B cell (primary cell): ENCODE results near the gene ADGRE2. TPM values are rescaled to one million over a fixed set of nuclear protein-coding genes. Genes with fewer than 3 reads are reported as not detected.

ENCODE experiments used
- ATAC-seq: fragments of 200-7000 bp; cut with Tn5 transposase; one replicate; pipeline ENCODE4 v1.10.0; 2021; ENCODE audit warnings: low read depth, mild to moderate bottlenecking, moderate number of reproducible peaks, moderate library complexity
- CTCF ChIA-PET: fragments of 350-600 bp; sonication (Branson Sonifier 250); formaldehyde crosslinking; loops from one replicate; lab custom pipeline; 2021; ENCODE audit warnings: antibody characterized with exemption, inconsistent platforms; lab: Charles Lee
- POLR2A ChIA-PET: fragments of 350-600 bp; sonication (Branson Sonifier 250); formaldehyde crosslinking; loops from one replicate; lab custom pipeline; 2021; ENCODE audit warnings: antibody characterized with exemption; lab: Charles Lee
- DNase-seq: peaks from one replicate; pipeline ENCODE4 v3.0.0; 2013
- H2AFZ ChIP-seq: 2 replicates; pipeline ENCODE4 v1.6.1; 2012; ENCODE audit warnings: mild to moderate bottlenecking, low read depth, low read length; ENCODE audit not compliant: insufficient read depth, poor library complexity, severe bottlenecking
- H3K27ac ChIP-seq, 2 donors: 1 replicate in 1 of 2; 2 replicates in 1 of 2; pipeline ENCODE4 v1.5.1; 2012 to 2013; ENCODE audit warnings: low read length in 2 of 2, mild to moderate bottlenecking in 2 of 2, moderate library complexity in 1 of 2
- H3K27me3 ChIP-seq, 4 experiments: fragments of 200-600 bp in 1 of 4; sonication (generic) in 1 of 4; replicated peaks in 1 of 4; 1 replicate in 2 of 4; 2 replicates in 2 of 4; pipeline versions ENCODE4 v1.6.1 to v1.7.0; 2013 to 2016; ENCODE audit warnings: low read length in 3 of 4, mild to moderate bottlenecking in 2 of 4, mixed read lengths in 1 of 4, moderate library complexity in 1 of 4; ENCODE audit not compliant: insufficient read depth in 4 of 4, control insufficient read depth in 3 of 4; ENCODE audit errors: control extremely low read depth in 1 of 4
- H3K36me3 ChIP-seq, 2 experiments: replicated peaks in 1 of 2; 1 replicate in 1 of 2; 2 replicates in 1 of 2; pipeline versions ENCODE4 v1.6.1 to v1.7.1; 2013; ENCODE audit warnings: low read length in 1 of 2; ENCODE audit not compliant: insufficient read depth in 2 of 2, control insufficient read depth in 1 of 2; ENCODE audit errors: control extremely low read depth in 1 of 2, extremely low read depth in 1 of 2
- H3K4me1 ChIP-seq, 2 donors: fragments of 200-600 bp in 1 of 2; sonication (generic) in 1 of 2; 1 replicate in 1 of 2; 2 replicates in 1 of 2; pipeline versions ENCODE4 v1.5.1 to v1.6.1; 2013 to 2017; ENCODE audit warnings: low read length in 2 of 2; ENCODE audit not compliant: control insufficient read depth in 2 of 2, insufficient read depth in 2 of 2
- H3K4me2 ChIP-seq: replicated peaks from 2 replicates; pipeline ENCODE3; 2012; ENCODE audit warnings: mild to moderate bottlenecking, low read depth, low read length; ENCODE audit not compliant: poor library complexity, severe bottlenecking
- H3K4me3 ChIP-seq, 5 experiments: fragments of 200-600 bp in 1 of 5; sonication (generic) in 1 of 5; 1 replicate in 3 of 5; 2 replicates in 2 of 5; pipeline versions ENCODE4 v1.5.1 to v1.7.0; 2011 to 2016; ENCODE audit warnings: low read length in 4 of 5, mild to moderate bottlenecking in 4 of 5, low read depth in 2 of 5, control low read depth in 1 of 5, moderate library complexity in 1 of 5; ENCODE audit not compliant: insufficient read depth in 1 of 5; ENCODE audit errors: control extremely low read depth in 1 of 5, extremely low read depth in 1 of 5
- H3K79me2 ChIP-seq: fragments of 200-600 bp; sonication (generic); one replicate; pipeline ENCODE4 v1.6.0; 2016; ENCODE audit warnings: low read length; ENCODE audit not compliant: control insufficient read depth, insufficient read depth
- H3K9ac ChIP-seq: fragments of 200-600 bp; sonication (generic); 2 replicates; pipeline ENCODE4 v1.6.1; 2017; ENCODE audit warnings: mild to moderate bottlenecking, low read length, moderate library complexity
- H3K9me3 ChIP-seq, 3 donors: one replicate each; pipeline versions ENCODE4 v1.6.1 to v1.7.1; 2013; ENCODE audit warnings: low read length in 2 of 3; ENCODE audit not compliant: control insufficient read depth in 2 of 3, insufficient read depth in 1 of 3; ENCODE audit errors: control extremely low read depth in 1 of 3
- H4K20me1 ChIP-seq: 2 replicates; pipeline ENCODE4 v1.6.0; 2012; ENCODE audit warnings: mild to moderate bottlenecking, low read length; ENCODE audit not compliant: insufficient read depth, control insufficient read depth, poor library complexity, severe bottlenecking
- H3K27ac Mint-ChIP-seq: one replicate; pipeline ENCODE4 v1.8.0; 2021; ENCODE audit warnings: mixed read lengths
- H3K27me3 Mint-ChIP-seq: one replicate; pipeline ENCODE4 v1.8.0; 2021; ENCODE audit warnings: mixed read lengths
- H3K4me1 Mint-ChIP-seq: one replicate; pipeline ENCODE4 v1.8.0; 2021; ENCODE audit warnings: mixed read lengths
- H3K4me3 Mint-ChIP-seq: one replicate; pipeline ENCODE4 v1.8.0; 2021; ENCODE audit warnings: mixed read lengths
- H3K9me3 Mint-ChIP-seq: one replicate; pipeline ENCODE4 v1.8.0; 2022; ENCODE audit warnings: mixed read lengths; ENCODE audit not compliant: insufficient read depth
- EZH2 ChIP-seq: IDR thresholded peaks from 2 replicates; pipeline ENCODE4 v1.6.1; 2012; ENCODE audit warnings: borderline replicate concordance, low read depth, mild to moderate bottlenecking, moderate library complexity, low read length; ENCODE audit not compliant: insufficient read depth, poor library complexity, severe bottlenecking
- WGBS: methylation state at CpG from one replicate; pipeline ENCODE4 v1.1.5; 2013; ENCODE audit warnings: missing lambda C conversion rate; ENCODE audit not compliant: insufficient coverage; 5-methylcytosine and 5-hydroxymethylcytosine counted together
- intact Hi-C: fragments of 100-400 bp; cut with micrococcal nuclease; formaldehyde crosslinking; loops from one replicate; pipeline ENCODE4 v1.10.0; 2022
- polyA plus RNA-seq: library from polyadenylated mRNA; depleted of rRNA; stranded (reverse); fragments of >200 nt; gene quantifications from 2 replicates; pipeline ENCODE4 v1.2.3, GENCODE V29; 2012
- total RNA-seq, 2 donors: library from RNA; stranded (reverse); fragments of 120-200 nt in 1 of 2; gene quantifications; 1 replicate in 1 of 2; 2 replicates in 1 of 2; pipeline versions ENCODE4 v1.2.3 to v1.2.4, GENCODE V29; 2013 to 2022
- TF ChIP-seq, protein P1 (sequence below): fragments of 200-600 bp; IDR thresholded peaks from one replicate; pipeline ENCODE4 v1.8.0; 2022; ENCODE audit warnings: antibody characterized with exemption, mild to moderate bottlenecking

ADGRE2 gene
- total and polyA plus RNA-seq, 2 donors (not counting 1 experiment from before 2014, with no cell fraction given): 0.52 to 0.89 TPM

DNA sequence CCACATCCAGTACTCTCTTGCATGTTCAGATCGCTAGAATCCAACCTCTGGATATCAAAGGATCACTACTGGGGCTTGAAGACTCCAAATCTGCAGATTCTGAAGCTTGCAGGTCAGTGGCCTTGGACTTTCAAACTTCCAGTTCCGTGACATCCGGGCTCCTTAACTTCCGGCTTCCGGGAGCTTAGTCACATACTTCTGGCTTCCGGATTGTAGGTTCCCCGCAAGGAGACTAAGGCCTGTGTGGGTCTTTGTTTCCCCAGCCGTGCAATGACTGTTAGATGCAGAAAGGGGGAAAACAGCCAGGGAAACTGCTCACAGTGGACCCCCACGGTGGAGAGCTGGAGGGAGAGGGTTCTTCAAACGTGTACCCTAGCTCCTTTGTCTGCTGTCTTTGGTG is 47.2 kb downstream of the ADGRE2 start:
- no peak for DNase-seq
- Mint-ChIP-seq H3K4me3 (no peak overlapping the region), H3K4me1 (no peaks in the 10 kb centered on the region), H3K9me3 (peaks cover 15% of the 10 kb centered on the region), H3K27me3 (no peaks in the 10 kb centered on the region), H3K27ac (no peak overlapping the region)
- no peak overlapping the region for H3K27ac ChIP-seq
- no peak overlapping the region for H3K4me2 ChIP-seq
- TF ChIP-seq, protein P1, sequence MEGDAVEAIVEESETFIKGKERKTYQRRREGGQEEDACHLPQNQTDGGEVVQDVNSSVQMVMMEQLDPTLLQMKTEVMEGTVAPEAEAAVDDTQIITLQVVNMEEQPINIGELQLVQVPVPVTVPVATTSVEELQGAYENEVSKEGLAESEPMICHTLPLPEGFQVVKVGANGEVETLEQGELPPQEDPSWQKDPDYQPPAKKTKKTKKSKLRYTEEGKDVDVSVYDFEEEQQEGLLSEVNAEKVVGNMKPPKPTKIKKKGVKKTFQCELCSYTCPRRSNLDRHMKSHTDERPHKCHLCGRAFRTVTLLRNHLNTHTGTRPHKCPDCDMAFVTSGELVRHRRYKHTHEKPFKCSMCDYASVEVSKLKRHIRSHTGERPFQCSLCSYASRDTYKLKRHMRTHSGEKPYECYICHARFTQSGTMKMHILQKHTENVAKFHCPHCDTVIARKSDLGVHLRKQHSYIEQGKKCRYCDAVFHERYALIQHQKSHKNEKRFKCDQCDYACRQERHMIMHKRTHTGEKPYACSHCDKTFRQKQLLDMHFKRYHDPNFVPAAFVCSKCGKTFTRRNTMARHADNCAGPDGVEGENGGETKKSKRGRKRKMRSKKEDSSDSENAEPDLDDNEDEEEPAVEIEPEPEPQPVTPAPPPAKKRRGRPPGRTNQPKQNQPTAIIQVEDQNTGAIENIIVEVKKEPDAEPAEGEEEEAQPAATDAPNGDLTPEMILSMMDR: no peak
- no peak for TF ChIP-seq EZH2
- no peaks in the 10 kb centered on the region for H3K36me3 ChIP-seq
- ATAC-seq: no peak
- H3K4me1 ChIP-seq: no peaks in the 10 kb centered on the region
- H3K9ac ChIP-seq: no peak overlapping the region
- CTCF ChIA-PET: no interaction called here
- peaks cover 0 to 25% (median 18%) of the 10 kb centered on the region in 3 donors for H3K9me3 ChIP-seq
- POLR2A ChIA-PET: no interaction called here
- 90% methylated on average over 9 of the region's 10 CpGs for whole genome bisulfite sequencing
- no peaks in the 10 kb centered on the region for H3K79me2 ChIP-seq
- no peak overlapping the region for H2AFZ ChIP-seq
- intact Hi-C loops: no loop called here
- H3K4me3 ChIP-seq: no peak overlapping the region
- no peaks in the 10 kb centered on the region for H4K20me1 ChIP-seq
- H3K27me3 ChIP-seq: no peaks in the 10 kb centered on the region

DNA sequence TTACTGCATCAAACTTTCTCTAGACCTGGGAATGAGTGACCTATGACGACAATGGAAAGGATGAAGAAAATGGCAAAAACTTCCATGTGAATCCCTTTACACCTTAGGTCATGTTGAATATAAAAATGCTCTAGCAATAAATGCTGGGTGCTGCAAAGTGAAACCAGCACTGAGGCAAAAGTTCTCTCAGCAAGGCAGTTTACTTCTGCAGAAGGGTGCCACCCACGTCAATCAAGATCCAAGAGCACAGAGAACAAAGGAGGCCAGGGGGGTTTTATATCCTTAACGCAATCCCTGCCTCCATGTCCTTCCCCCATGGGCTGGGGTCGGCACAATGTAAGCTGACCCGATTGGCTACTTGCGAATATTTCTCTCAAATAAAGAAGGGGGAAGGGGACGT is 49.8 kb downstream of the ADGRE2 start:
- H3K4me3 ChIP-seq: no peak overlapping the region
- intact Hi-C loops: no loop called here
- no peak for ATAC-seq
- H3K27me3 ChIP-seq: no peaks in the 10 kb centered on the region
- Mint-ChIP-seq H3K27ac (no peak overlapping the region), H3K4me1 (no peaks in the 10 kb centered on the region), H3K4me3 (no peak overlapping the region), H3K27me3 (no peaks in the 10 kb centered on the region), H3K9me3 (peaks cover 20% of the 10 kb centered on the region)
- H3K4me2 ChIP-seq: no peak overlapping the region
- POLR2A ChIA-PET: interaction anchor here (0.6 kb wide), 1 partner anchor 848 kb away, joined by 4 read pairs; no protein-coding TSS in a partner anchor
- H3K9ac ChIP-seq: no peak overlapping the region
- no peaks in the 10 kb centered on the region for H3K4me1 ChIP-seq
- no peak for TF ChIP-seq EZH2
- TF ChIP-seq, protein P1: no peak
- peaks cover 1 to 44% (median 34%) of the 10 kb centered on the region in 3 donors for H3K9me3 ChIP-seq
- 94% methylated on average over 3 of the region's 7 CpGs for WGBS
- H3K36me3 ChIP-seq: no peaks in the 10 kb centered on the region
- no peaks in the 10 kb centered on the region for H3K79me2 ChIP-seq
- no peak for DNase-seq
- no peak overlapping the region for H3K27ac ChIP-seq
- CTCF ChIA-PET: no interaction called here
- no peak overlapping the region for H2AFZ ChIP-seq
- no peaks in the 10 kb centered on the region for H4K20me1 ChIP-seq
